ENCODE data around the gene BTNL3. TPM values are rescaled to one million over a fixed set of nuclear protein-coding genes. Genes with fewer than 3 reads are reported as not detected.

BTNL3 gene
- total and polyA plus RNA-seq, 10 donors: 0.09 to 2.4 (median 0.53) TPM; not detected in 2

GRCh38 chr5:180982008-180982741, 6.5 kb upstream of the BTNL3 start:
- Histone ChIP-seq H3K27ac (peak overlapping the region in 5 of 8 donors; percentile 36 to 80 (median 44)), H3K4me3 (no peak overlapping the region), H3K27me3 (replicated peaks in 1 of 7) (no peaks in the 10 kb centered on the region), H3K36me3 (no peaks in the 10 kb centered on the region), H3K4me1 (no peaks in the 10 kb centered on the region), H3K9me3 (peaks cover 0 to 4% (median 0%) of the 10 kb centered on the region in 8 donors)
- TF ChIP-seq CTCF (IDR thresholded peaks at IDR 0.05 in 8 of 11, conservative IDR thresholded peaks at IDR 0.05 in 3 of 11) (no peak), POLR2AphosphoS5 (IDR thresholded peaks at IDR 0.05) (no peak), POLR2A (IDR thresholded peaks at IDR 0.05) (no peak)
- DNase-seq: no peak
- 52 to 71% (median 59%) methylated on average over 22 to 23 of the region's 23 CpGs for WGBS, 5 donors
- intact Hi-C loops (cut with DNase I; ENCODE audit: low total_unique reads): no loop called here

GRCh38 chr5:180988016-180988415, 630 bp upstream of the BTNL3 start:
- Histone ChIP-seq H3K27me3 (replicated peaks in 1 of 7) (no peaks in the 10 kb centered on the region), H3K27ac (peak overlapping the region in 1 of 8 donors; percentile 43), H3K4me3 (no peak overlapping the region), H3K9me3 (peaks cover 0 to 4% (median 0%) of the 10 kb centered on the region in 8 donors), H3K4me1 (peaks cover 0 to 19% (median 0%) of the 10 kb centered on the region in 6 donors), H3K36me3 (no peaks in the 10 kb centered on the region)
- TF ChIP-seq CTCF (IDR thresholded peaks at IDR 0.05 in 8 of 11, conservative IDR thresholded peaks at IDR 0.05 in 3 of 11) (no peak), POLR2AphosphoS5 (IDR thresholded peaks at IDR 0.05) (no peak), POLR2A (IDR thresholded peaks at IDR 0.05) (no peak)
- WGBS, 5 donors: 44 to 80% (median 71%) methylated on average over 2 of the region's 2 CpGs
- intact Hi-C loops (cut with DNase I; ENCODE audit: low total_unique reads): no loop called here
- DNase-seq: no peak

- peaks cover 0 to 19% (median 0%) of the 10 kb centered on the region in 6 donors for H3K4me1 ChIP-seq
- peak overlapping the region in 1 of 8 donors; percentile 17 for H3K4me3 ChIP-seq
- TF ChIP-seq POLR2AphosphoS5 (IDR thresholded peaks at IDR 0.05): no peak
- no peak for TF ChIP-seq CTCF (IDR thresholded peaks at IDR 0.05 in 8 of 11, conservative IDR thresholded peaks at IDR 0.05 in 3 of 11)
- TF ChIP-seq POLR2A (IDR thresholded peaks at IDR 0.05): no peak
- peaks cover 0 to 17% (median 0%) of the 10 kb centered on the region in 8 donors for H3K9me3 ChIP-seq
- no peaks in the 10 kb centered on the region for H3K27me3 ChIP-seq (replicated peaks in 1 of 7)
- no peaks in the 10 kb centered on the region for H3K36me3 ChIP-seq
- intact Hi-C loops (cut with DNase I; ENCODE audit: low total_unique reads): no loop called here
- 56 to 67% (median 65%) methylated on average over 13 to 16 of the region's 16 CpGs for WGBS, 5 donors
- no peak for DNase-seq
- H3K27ac ChIP-seq: peak overlapping the region in 1 of 8 donors; percentile 34
These were observed 1.6 kb downstream of the BTNL3 start for GRCh38 chr5:180990086-180990881.

- H3K27me3 ChIP-seq (replicated peaks in 1 of 7): no peaks in the 10 kb centered on the region
- peaks cover 0 to 19% (median 0%) of the 10 kb centered on the region in 6 donors for H3K4me1 ChIP-seq
- peak overlapping the region in 1 of 8 donors; percentile 34 for H3K27ac ChIP-seq
- intact Hi-C loops (cut with DNase I; ENCODE audit: low total_unique reads): no loop called here
- peaks cover 0 to 17% (median 0%) of the 10 kb centered on the region in 8 donors for H3K9me3 ChIP-seq
- no peaks in the 10 kb centered on the region for H3K36me3 ChIP-seq
- DNase-seq: no peak
- WGBS, 5 donors: 75 to 95% (median 81%) methylated on average over 2 to 5 of the region's 5 CpGs
- TF ChIP-seq POLR2AphosphoS5 (IDR thresholded peaks at IDR 0.05) (no peak), CTCF (IDR thresholded peaks at IDR 0.05 in 8 of 11, conservative IDR thresholded peaks at IDR 0.05 in 3 of 11) (no peak), POLR2A (IDR thresholded peaks at IDR 0.05) (no peak)
- H3K4me3 ChIP-seq: no peak overlapping the region
These were observed 2.2 kb downstream of the BTNL3 start for GRCh38 chr5:180990882-180991242.
